Left lung (tissue), 14 donors: ENCODE data around the gene C19orf12. TPM values are rescaled to one million over a fixed set of nuclear protein-coding genes. Genes with fewer than 3 reads are reported as not detected.

ENCODE experiments used
- ATAC-seq: fragments of 200-7000 bp; cut with Tn5 transposase; one replicate; pipeline ENCODE4 v1.9.1; 2020; ENCODE audit warnings: moderate library complexity
- DNase-seq, 4 donors: peaks; one replicate each; pipeline ENCODE4 v3.0.0-alpha.2; 2013 to 2020
- H3K27ac ChIP-seq, 2 donors: fragments of 200-600 bp; sonication (generic) in 1 of 2; one replicate each; pipeline versions ENCODE4 v1.5.0 to v1.8.0; 2020 to 2021
- H3K27me3 ChIP-seq, 2 donors: fragments of 200-600 bp; sonication (generic) in 1 of 2; one replicate each; pipeline versions ENCODE4 v1.5.0 to v1.8.0; 2020 to 2021
- H3K36me3 ChIP-seq, 2 donors: fragments of 200-600 bp; sonication (generic) in 1 of 2; one replicate each; pipeline versions ENCODE4 v1.5.0 to v1.8.0; 2020 to 2021
- H3K4me1 ChIP-seq, 2 donors: fragments of 200-600 bp; one replicate each; pipeline ENCODE4 v1.8.0; 2021
- H3K4me3 ChIP-seq, 2 donors: fragments of 200-600 bp; sonication (generic) in 1 of 2; one replicate each; pipeline versions ENCODE4 v1.5.0 to v1.8.0; 2020 to 2021; ENCODE audit warnings: mild to moderate bottlenecking in 1 of 2
- H3K9me3 ChIP-seq, 2 donors: fragments of 200-600 bp; sonication (generic) in 1 of 2; one replicate each; pipeline versions ENCODE4 v1.5.0 to v1.8.0; 2020 to 2021
- intact Hi-C, 2 donors: fragments of 100-400 bp; cut with DNase I; formaldehyde crosslinking; loops; one replicate each; pipeline versions ENCODE4 v1.11.2 to v1.14.2; 2022
- long read RNA-seq, 12 donors: library from polyadenylated mRNA in 2 of 12; unstranded in 2 of 12; transcript quantifications; one replicate each; pipeline ENCODE4 v2.0.0 and lab custom pipeline, GENCODE V29; 2019 to 2026
- polyA plus RNA-seq, 6 donors: library from polyadenylated mRNA; unstranded; fragments of 120-200 nt; gene quantifications; one replicate each; pipeline ENCODE4 v1.2.1, GENCODE V29; 2013; ENCODE audit not compliant: insufficient read length in 6 of 6
- total RNA-seq, 2 donors: library from RNA; stranded (reverse); fragmentation: NEBNext Ultra II Directional; extraction: Animal tissue kit (Norgen Biotek cat#: 25700); gene quantifications; one replicate each; pipeline ENCODE4 v1.2.1, GENCODE V29; 2021
- TF ChIP-seq, protein P1 (sequence below), 2 donors: fragments of 200-600 bp; sonication (generic) in 1 of 2; IDR thresholded peaks; one replicate each; pipeline versions ENCODE4 v1.5.0 to v1.8.0; 2021; ENCODE audit warnings: antibody characterized with exemption in 2 of 2
- donor health status: DM: no; HTN: yes; CAD: no.
- donor health status: DM: no; HTN: no; CAD: no.

Gene C19orf12
- total RNA-seq (10 to 100 TPM; 20.3 to 22.7 TPM), polyA plus RNA-seq (10 to 100 TPM; 18.6 to 25.6 (median 21.7) TPM)
- long read RNA-seq, donor 1, transcript C19orf12-201 (3 exons, 2,464 nt), result major isoform, 6 of 9 reads
- long read RNA-seq, donor 1, partial matches to known transcripts, result 0 of 9 reads
- long read RNA-seq, donor 1, other reads (novel, unspliced or antisense), result 0 of 9 reads
- long read RNA-seq, donor 2, transcript C19orf12-201 (3 exons, 2,464 nt), result major isoform, 8 of 10 reads
- long read RNA-seq, donor 2, partial matches to known transcripts, result 0 of 10 reads
- long read RNA-seq, donor 2, other reads (novel, unspliced or antisense), result 0 of 10 reads
- long read RNA-seq, donor 3, transcript C19orf12-201 (3 exons, 2,464 nt), result major isoform, 5 of 6 reads
- long read RNA-seq, donor 3, partial matches to known transcripts, result 0 of 6 reads
- long read RNA-seq, donor 3, other reads (novel, unspliced or antisense), result 0 of 6 reads
- long read RNA-seq, donor 4, full-length matches to known transcripts, result 8 of 12 reads
- long read RNA-seq, donor 4, partial matches to known transcripts, result 0 of 12 reads
- long read RNA-seq, donor 4, other reads (novel, unspliced or antisense), result 4 of 12 reads
- long read RNA-seq, donor 5, partial matches to known transcripts, result 0 of 6 reads
- long read RNA-seq, donor 5, other reads (novel, unspliced or antisense), result 0 of 6 reads
- long read RNA-seq, donor 6, partial matches to known transcripts, result 0 of 9 reads
- long read RNA-seq, donor 6, other reads (novel, unspliced or antisense), result 0 of 9 reads
- long read RNA-seq, donor 7, partial matches to known transcripts, result 0 of 1 reads
- long read RNA-seq, donor 7, other reads (novel, unspliced or antisense), result 0 of 1 reads
- long read RNA-seq, donor 8, partial matches to known transcripts, result 0 of 6 reads
- long read RNA-seq, donor 8, other reads (novel, unspliced or antisense), result 0 of 6 reads
- long read RNA-seq, donor 9, partial matches to known transcripts, result 0 of 1 reads
- long read RNA-seq, donor 9, other reads (novel, unspliced or antisense), result 0 of 1 reads
- long read RNA-seq, donor 10, full-length matches to known transcripts, result 8 of 11 reads
- long read RNA-seq, donor 10, partial matches to known transcripts, result 0 of 11 reads
- long read RNA-seq, donor 10, other reads (novel, unspliced or antisense), result 3 of 11 reads
- long read RNA-seq, donor 11, result 0 reads
- long read RNA-seq, donor 12, transcript C19orf12-201 (3 exons, 2,464 nt), result major isoform, 8 of 8 reads
- long read RNA-seq, donor 12, partial matches to known transcripts, result 0 of 8 reads
- long read RNA-seq, donor 12, other reads (novel, unspliced or antisense), result 0 of 8 reads

- peak; percentile 53 to 92 (median 70) for DNase-seq
Measured at GRCh38 chr19:29714953-29715700, at the start of gene C19orf12. C19orf12 (minus strand) TSS chr19:29715261; CDS start chr19:29708413, 6,848 bp downstream.

GRCh38 chr19:29764361-29764760, 49.3 kb upstream of the C19orf12 start:
- H3K4me3 ChIP-seq, result no peak overlapping the region
- peaks cover 0 to 17% of the 10 kb centered on the region in 2 donors for H3K27me3 ChIP-seq
- H3K9me3 ChIP-seq, result no peaks in the 10 kb centered on the region
- H3K4me1 ChIP-seq, result no peaks in the 10 kb centered on the region
- DNase-seq (peak in 1 of 4 donors; percentile 47), ATAC-seq (no peak)
- TF ChIP-seq, protein P1, sequence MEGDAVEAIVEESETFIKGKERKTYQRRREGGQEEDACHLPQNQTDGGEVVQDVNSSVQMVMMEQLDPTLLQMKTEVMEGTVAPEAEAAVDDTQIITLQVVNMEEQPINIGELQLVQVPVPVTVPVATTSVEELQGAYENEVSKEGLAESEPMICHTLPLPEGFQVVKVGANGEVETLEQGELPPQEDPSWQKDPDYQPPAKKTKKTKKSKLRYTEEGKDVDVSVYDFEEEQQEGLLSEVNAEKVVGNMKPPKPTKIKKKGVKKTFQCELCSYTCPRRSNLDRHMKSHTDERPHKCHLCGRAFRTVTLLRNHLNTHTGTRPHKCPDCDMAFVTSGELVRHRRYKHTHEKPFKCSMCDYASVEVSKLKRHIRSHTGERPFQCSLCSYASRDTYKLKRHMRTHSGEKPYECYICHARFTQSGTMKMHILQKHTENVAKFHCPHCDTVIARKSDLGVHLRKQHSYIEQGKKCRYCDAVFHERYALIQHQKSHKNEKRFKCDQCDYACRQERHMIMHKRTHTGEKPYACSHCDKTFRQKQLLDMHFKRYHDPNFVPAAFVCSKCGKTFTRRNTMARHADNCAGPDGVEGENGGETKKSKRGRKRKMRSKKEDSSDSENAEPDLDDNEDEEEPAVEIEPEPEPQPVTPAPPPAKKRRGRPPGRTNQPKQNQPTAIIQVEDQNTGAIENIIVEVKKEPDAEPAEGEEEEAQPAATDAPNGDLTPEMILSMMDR (IDR thresholded peaks at IDR 0.05), result no peak
- no peaks in the 10 kb centered on the region for H3K36me3 ChIP-seq
- intact Hi-C loops, result loop anchor here in 1 of 2 donors (10.0 kb wide), 1 partner anchor 110 kb away; no protein-coding TSS in a partner anchor
- no peak overlapping the region for H3K27ac ChIP-seq

More at GRCh38 chr19:29714953-29715700, at the start of gene C19orf12:
- ATAC-seq, result peak; percentile 88
- no peaks in the 10 kb centered on the region for H3K9me3 ChIP-seq
- H3K4me1 ChIP-seq, result peaks cover 16 to 43% of the 10 kb centered on the region in 2 donors
- H3K27me3 ChIP-seq, result peaks cover 0 to 2% of the 10 kb centered on the region in 2 donors
- peak within 1 kb of the TSS; percentile 84 to 85 for H3K4me3 ChIP-seq
- TF ChIP-seq, protein P1 (IDR thresholded peaks at IDR 0.05), result no peak
- intact Hi-C loops, result loop anchor here in 1 of 2 donors (5.0 kb wide), 1 partner anchor 108 kb away; the partner anchor contains the start of gene POP4
- no peaks in the 10 kb centered on the region for H3K36me3 ChIP-seq
- H3K27ac ChIP-seq, result peak within 1 kb of the TSS; percentile 89 to 93

DNA sequence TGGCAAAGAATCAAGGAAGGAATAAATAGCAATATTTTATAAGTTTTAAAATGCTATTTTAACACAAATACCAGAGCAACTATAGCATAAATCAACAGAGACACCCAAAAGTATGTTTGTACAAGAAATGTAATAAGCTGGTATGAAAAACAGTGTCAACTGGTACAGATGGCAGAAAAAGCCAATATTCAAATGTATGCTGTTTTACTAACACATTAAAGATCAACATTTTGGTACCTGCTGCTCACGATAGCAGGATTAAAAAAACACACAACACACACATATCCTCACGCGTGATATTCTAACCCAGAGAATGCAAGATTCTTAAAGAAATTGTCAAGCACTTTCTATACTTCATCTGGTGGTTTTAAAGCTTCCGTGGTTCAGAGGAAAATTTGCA, 48.1 kb upstream of the C19orf12 start:
- no peaks in the 10 kb centered on the region for H3K4me1 ChIP-seq
- TF ChIP-seq, protein P1 (IDR thresholded peaks at IDR 0.05), result no peak
- intact Hi-C loops, result loop anchor here in 1 of 2 donors (10.0 kb wide), 1 partner anchor 112 kb away; no protein-coding TSS in a partner anchor
- ATAC-seq (no peak), DNase-seq (no peak)
- H3K4me3 ChIP-seq, result no peak overlapping the region
- peaks cover 0 to 17% of the 10 kb centered on the region in 2 donors for H3K27me3 ChIP-seq
- no peak overlapping the region for H3K27ac ChIP-seq
- H3K9me3 ChIP-seq, result no peaks in the 10 kb centered on the region
- no peaks in the 10 kb centered on the region for H3K36me3 ChIP-seq

GRCh38 chr19:29761575-29762232, 46.6 kb upstream of the C19orf12 start:
- Histone ChIP-seq H3K9me3 (no peaks in the 10 kb centered on the region), H3K4me1 (no peaks in the 10 kb centered on the region), H3K36me3 (no peaks in the 10 kb centered on the region), H3K27ac (no peak overlapping the region), H3K4me3 (no peak overlapping the region), H3K27me3 (peaks cover 0 to 17% of the 10 kb centered on the region in 2 donors)
- ATAC-seq (no peak), DNase-seq (peak in 1 of 4 donors; percentile 41)
- intact Hi-C loops, result loop anchor here in 1 of 2 donors (10.0 kb wide), 1 partner anchor 113 kb away; no protein-coding TSS in a partner anchor
- TF ChIP-seq, protein P1 (IDR thresholded peaks at IDR 0.05), result no peak
